ENCODE results near the gene ANAPC10.
A peak's percentile ranks its signal among the peaks of the same experiment; 100 is the strongest.
"Not testable (repeated sequence)": the region's sequence is repeated elsewhere in the genome, so short reads cannot be mapped to it uniquely, and the experiment has no call there.

Gene ANAPC10

GRCh38 chr4:145097821-145098674, at the start of gene ANAPC10, which contains the start of gene ABCE1:
Gene ANAPC10 (minus strand): TSS chr4:145098196. CDS start chr4:145096099, 2,097 bp downstream.
Gene ABCE1 (plus strand): TSS chr4:145098311. CDS start chr4:145104413, 6,102 bp downstream.
- DNase-seq (ENCODE audit: low read depth): peak; percentile 90

GRCh38 chr4:145136219-145136618, 38.2 kb upstream of the ANAPC10 start:
- DNase-seq (ENCODE audit: low read depth): not testable (repeated sequence)

- no peak for DNase-seq (ENCODE audit: low read depth)
These were observed 34.6 kb upstream of the ANAPC10 start for GRCh38 chr4:145132511-145133098.

GRCh38 chr4:145131848-145132247, 33.9 kb upstream of the ANAPC10 start:
- no peak for DNase-seq (ENCODE audit: low read depth)

GRCh38 chr4:145130788-145131399, 32.9 kb upstream of the ANAPC10 start:
- DNase-seq (ENCODE audit: low read depth): no peak

GRCh38 chr4:145130130-145130529, 32.1 kb upstream of the ANAPC10 start:
- DNase-seq (ENCODE audit: low read depth): no peak

- no peak for DNase-seq (ENCODE audit: low read depth)
These were observed 27.4 kb upstream of the ANAPC10 start for GRCh38 chr4:145125396-145125795.

GRCh38 chr4:145108128-145108527, 10.1 kb upstream of the ANAPC10 start:
- DNase-seq (ENCODE audit: low read depth): no peak

- DNase-seq (ENCODE audit: low read depth): no peak
These were observed 9.1 kb upstream of the ANAPC10 start for GRCh38 chr4:145107126-145107525.

GRCh38 chr4:145103496-145103895, 5.5 kb upstream of the ANAPC10 start:
- no peak for DNase-seq (ENCODE audit: low read depth)

- DNase-seq (ENCODE audit: low read depth): no peak
These were observed 4.6 kb upstream of the ANAPC10 start for GRCh38 chr4:145102619-145103018.

- DNase-seq (ENCODE audit: low read depth): no peak
These were observed 3.1 kb upstream of the ANAPC10 start for GRCh38 chr4:145101091-145101490.

- DNase-seq (ENCODE audit: low read depth): no peak
These were observed 1.7 kb upstream of the ANAPC10 start for GRCh38 chr4:145099653-145100052.

- DNase-seq (ENCODE audit: low read depth): no peak
These were observed 660 bp upstream of the ANAPC10 start for GRCh38 chr4:145098675-145099037.

- no peak for DNase-seq (ENCODE audit: low read depth)
These were observed 620 bp downstream of the ANAPC10 start for GRCh38 chr4:145097331-145097820.

- DNase-seq (ENCODE audit: low read depth): no peak
These were observed 4.4 kb downstream of the ANAPC10 start for GRCh38 chr4:145093638-145094037.

GRCh38 chr4:145090380-145090779, 7.6 kb downstream of the ANAPC10 start:
- DNase-seq (ENCODE audit: low read depth): no peak

- no peak for DNase-seq (ENCODE audit: low read depth)
These were observed 13.9 kb downstream of the ANAPC10 start for GRCh38 chr4:145083891-145084605.

GRCh38 chr4:145081756-145082155, 16.2 kb downstream of the ANAPC10 start:
- no peak for DNase-seq (ENCODE audit: low read depth)

GRCh38 chr4:145076469-145076855, 21.5 kb downstream of the ANAPC10 start:
- DNase-seq (ENCODE audit: low read depth): no peak

- no peak for DNase-seq (ENCODE audit: low read depth)
These were observed 22.1 kb downstream of the ANAPC10 start for GRCh38 chr4:145075742-145076468.

- DNase-seq (ENCODE audit: low read depth): no peak
These were observed 26.4 kb downstream of the ANAPC10 start for GRCh38 chr4:145071560-145071959.
